ENCODE measurements around the gene MRGPRG. TPM values are rescaled to one million over a fixed set of nuclear protein-coding genes. Genes with fewer than 3 reads are reported as not detected.

MRGPRG gene
- total RNA-seq, 1 experiment from 2014 or later: not detected

DNA sequence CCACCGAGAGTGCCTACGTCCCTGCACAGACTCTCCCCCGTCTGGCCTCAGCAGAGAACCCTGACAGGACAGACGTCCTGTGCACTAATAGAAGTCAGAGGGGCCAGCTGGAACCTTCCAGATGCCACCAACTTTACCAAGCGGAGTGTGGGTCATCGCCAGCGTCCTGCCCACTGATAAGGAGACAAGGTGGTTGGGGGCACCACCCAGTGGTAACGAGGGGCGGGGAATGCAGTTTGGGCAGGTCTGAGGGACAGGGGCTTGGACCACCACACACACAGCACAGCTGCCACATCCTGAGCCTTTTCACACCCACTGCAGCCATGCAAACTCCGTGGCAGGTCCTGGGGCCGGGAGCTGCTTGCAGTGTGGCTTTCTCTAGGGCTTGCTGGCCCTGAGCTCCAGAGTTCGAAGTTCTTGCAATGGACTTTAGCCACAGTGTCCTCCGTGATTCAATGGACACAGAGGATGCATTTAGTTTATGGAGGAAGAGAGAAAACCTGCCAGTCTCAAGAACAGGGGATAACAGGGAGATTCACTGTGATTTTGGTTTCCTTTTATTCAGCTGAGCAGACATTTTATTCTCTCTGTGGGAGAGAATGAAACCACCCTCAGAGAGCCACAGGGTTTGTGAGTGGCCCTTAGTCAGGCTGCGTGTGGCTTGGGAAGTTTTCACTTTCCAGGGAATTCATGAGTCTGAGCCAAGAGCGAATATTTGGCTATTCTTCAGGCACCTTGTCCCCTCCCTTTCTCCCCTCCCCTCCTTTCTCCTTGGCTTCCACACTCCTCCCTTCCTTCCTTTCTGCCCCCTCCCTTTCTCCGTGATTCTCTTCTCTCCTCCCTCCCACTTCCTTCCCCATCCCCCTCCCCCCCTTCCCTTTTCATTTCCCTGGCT is 13.1 kb downstream of the MRGPRG start:
- H3K4me3 Mint-ChIP-seq (ENCODE audit: low read depth, unreplicated experiment): no peak overlapping the region
- no peaks in the 10 kb centered on the region for H3K9me3 Mint-ChIP-seq (ENCODE audit: low read depth, unreplicated experiment)
- H3K4me1 Mint-ChIP-seq (ENCODE audit: low read depth, unreplicated experiment): no peaks in the 10 kb centered on the region
- intact Hi-C loops (cut with micrococcal nuclease; ENCODE audit: unreplicated experiment): no loop called here
- DNase-seq: no peak
- CTCF ChIA-PET: no interaction called here
- TF ChIP-seq, protein P1, sequence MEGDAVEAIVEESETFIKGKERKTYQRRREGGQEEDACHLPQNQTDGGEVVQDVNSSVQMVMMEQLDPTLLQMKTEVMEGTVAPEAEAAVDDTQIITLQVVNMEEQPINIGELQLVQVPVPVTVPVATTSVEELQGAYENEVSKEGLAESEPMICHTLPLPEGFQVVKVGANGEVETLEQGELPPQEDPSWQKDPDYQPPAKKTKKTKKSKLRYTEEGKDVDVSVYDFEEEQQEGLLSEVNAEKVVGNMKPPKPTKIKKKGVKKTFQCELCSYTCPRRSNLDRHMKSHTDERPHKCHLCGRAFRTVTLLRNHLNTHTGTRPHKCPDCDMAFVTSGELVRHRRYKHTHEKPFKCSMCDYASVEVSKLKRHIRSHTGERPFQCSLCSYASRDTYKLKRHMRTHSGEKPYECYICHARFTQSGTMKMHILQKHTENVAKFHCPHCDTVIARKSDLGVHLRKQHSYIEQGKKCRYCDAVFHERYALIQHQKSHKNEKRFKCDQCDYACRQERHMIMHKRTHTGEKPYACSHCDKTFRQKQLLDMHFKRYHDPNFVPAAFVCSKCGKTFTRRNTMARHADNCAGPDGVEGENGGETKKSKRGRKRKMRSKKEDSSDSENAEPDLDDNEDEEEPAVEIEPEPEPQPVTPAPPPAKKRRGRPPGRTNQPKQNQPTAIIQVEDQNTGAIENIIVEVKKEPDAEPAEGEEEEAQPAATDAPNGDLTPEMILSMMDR (IDR thresholded peaks at IDR 0.05; ENCODE audit: unreplicated experiment): no peak
- no peak overlapping the region for H3K27ac Mint-ChIP-seq (ENCODE audit: unreplicated experiment)
- peaks cover 40% of the 10 kb centered on the region for H3K27me3 Mint-ChIP-seq (ENCODE audit: unreplicated experiment)
- no peaks in the 10 kb centered on the region for H3K36me3 Mint-ChIP-seq (ENCODE audit: insufficient read depth, unreplicated experiment)
- BruUV-seq (replicated peaks): no TSS peak

DNA sequence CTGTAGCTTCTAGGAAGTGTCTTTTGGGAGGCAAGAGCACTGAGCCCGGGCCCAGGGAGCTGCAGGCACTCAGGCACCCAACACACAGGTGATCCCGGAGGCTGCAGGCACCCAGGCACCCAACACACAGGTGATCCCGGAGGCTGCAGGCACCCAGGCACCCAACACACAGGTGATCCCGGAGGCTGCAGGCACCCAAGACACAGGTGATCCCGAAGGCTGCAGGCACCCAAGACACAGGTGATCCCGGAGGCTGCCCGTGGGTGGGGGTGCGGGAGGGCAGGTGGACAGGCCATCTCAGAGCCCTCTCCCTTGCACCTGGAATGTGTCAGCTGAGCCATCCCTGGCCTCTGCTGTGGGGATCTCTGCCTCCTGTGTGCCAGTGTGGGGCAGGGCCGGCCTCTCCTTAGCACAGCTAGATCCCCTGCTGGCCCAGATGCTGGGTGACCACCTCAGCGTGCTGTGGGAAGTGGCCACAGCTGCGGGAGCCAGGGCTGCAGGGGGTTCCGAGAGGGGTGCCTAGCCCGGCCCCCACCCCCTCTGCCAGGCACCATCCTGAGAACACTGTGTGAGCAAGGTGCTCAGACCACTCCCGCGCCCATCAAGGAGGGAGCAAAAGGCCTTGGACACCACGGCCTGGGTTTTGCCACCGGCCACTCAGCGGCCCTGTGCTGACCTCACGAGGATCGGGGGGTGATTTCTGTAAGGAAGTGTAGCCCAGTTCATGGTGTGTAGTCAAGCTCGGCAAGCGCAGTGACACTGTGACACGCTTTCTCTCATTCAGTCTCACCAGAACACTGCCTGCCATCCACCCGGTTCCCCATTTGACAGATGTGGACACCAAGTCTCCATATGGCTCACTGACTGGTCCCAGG is 14.2 kb downstream of the MRGPRG start:
- Mint-ChIP-seq H3K36me3 (ENCODE audit: insufficient read depth, unreplicated experiment) (no peaks in the 10 kb centered on the region), H3K4me3 (ENCODE audit: low read depth, unreplicated experiment) (no peak overlapping the region), H3K27ac (ENCODE audit: unreplicated experiment) (no peak overlapping the region), H3K9me3 (ENCODE audit: low read depth, unreplicated experiment) (no peaks in the 10 kb centered on the region), H3K4me1 (ENCODE audit: low read depth, unreplicated experiment) (no peaks in the 10 kb centered on the region), H3K27me3 (ENCODE audit: unreplicated experiment) (peaks cover 48% of the 10 kb centered on the region)
- CTCF ChIA-PET: interaction anchor here (0.8 to 1.2 kb wide), 3 partner anchors 9 to 74 kb away, joined by 3 read pairs; no protein-coding TSS in a partner anchor
- no peak for DNase-seq
- TF ChIP-seq, protein P1 (IDR thresholded peaks at IDR 0.05; ENCODE audit: unreplicated experiment): no peak
- intact Hi-C loops (cut with micrococcal nuclease; ENCODE audit: unreplicated experiment): no loop called here
- no TSS peak for BruUV-seq (replicated peaks)

DNA sequence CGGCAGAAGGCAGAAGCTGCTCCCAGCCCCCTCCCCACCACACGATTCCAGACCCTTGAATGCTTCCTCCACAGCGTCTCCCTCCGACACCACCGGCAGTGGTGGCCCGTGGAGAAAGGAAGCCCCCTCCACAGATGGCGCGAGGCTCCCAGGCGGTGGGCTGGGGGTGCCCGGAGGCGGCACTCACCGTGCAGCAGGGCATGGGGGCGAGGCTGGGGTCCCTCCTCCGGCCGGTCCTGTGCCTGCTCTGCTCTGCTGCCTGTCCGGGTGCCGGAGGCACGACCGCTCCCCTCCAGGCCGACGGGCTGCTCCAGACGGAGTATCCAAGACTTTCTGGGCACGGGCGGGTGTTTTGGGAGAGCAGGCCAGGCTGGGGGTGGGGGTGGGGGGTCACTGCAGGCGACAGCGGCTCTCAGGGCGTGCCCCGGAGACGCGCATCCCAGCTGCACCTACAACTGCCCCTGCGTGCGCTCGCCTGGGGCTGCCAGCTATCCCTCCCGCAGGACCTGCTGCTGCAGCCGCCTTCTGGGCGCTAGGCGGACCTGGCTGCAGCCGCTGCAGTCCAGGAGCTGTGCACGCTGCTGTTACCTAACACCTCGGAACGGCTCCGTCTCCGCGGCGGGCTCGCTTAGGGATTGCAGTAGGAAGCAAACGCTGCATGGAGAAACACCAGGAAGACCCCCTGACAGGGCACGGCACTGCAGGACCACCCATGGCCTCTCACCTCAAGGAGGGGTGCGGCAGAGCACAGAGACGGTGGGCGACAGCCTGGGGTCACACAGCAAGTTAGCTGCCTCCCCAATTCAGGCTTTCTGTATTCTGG is 15.2 kb downstream of the MRGPRG start:
- CTCF ChIA-PET: interaction anchor here (0.8 to 1.2 kb wide), 3 partner anchors 8 to 73 kb away, joined by 3 read pairs; no protein-coding TSS in a partner anchor
- Mint-ChIP-seq H3K4me3 (ENCODE audit: low read depth, unreplicated experiment) (no peak overlapping the region), H3K27me3 (ENCODE audit: unreplicated experiment) (peaks cover 53% of the 10 kb centered on the region), H3K27ac (ENCODE audit: unreplicated experiment) (no peak overlapping the region), H3K36me3 (ENCODE audit: insufficient read depth, unreplicated experiment) (no peaks in the 10 kb centered on the region), H3K4me1 (ENCODE audit: low read depth, unreplicated experiment) (no peaks in the 10 kb centered on the region), H3K9me3 (ENCODE audit: low read depth, unreplicated experiment) (no peaks in the 10 kb centered on the region)
- intact Hi-C loops (cut with micrococcal nuclease; ENCODE audit: unreplicated experiment): no loop called here
- DNase-seq: peak; percentile 24
- BruUV-seq (replicated peaks): no TSS peak
- TF ChIP-seq, protein P1 (IDR thresholded peaks at IDR 0.05; ENCODE audit: unreplicated experiment): no peak

DNA sequence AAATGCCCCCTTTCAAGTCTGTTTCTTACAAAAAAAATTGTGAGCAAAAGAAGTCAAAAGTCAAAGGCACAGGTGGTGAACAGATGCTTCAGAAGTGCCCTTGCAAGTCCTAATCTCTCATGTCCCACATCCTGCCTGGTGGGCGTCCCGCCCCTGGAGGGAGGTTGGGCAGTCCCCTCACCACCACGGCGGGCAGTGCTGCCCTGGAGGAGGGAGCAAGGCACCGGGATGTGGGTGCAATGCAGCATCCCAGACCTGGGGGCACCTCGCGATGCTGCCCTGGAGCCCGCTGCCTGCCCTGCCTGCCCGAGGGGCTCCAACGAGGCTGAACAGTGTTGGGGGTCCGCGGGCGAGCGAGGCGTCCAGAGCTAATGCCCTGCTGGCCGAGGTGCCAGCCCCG is 15.9 kb downstream of the MRGPRG start:
- Mint-ChIP-seq H3K4me3 (ENCODE audit: low read depth, unreplicated experiment) (no peak overlapping the region), H3K27me3 (ENCODE audit: unreplicated experiment) (peaks cover 60% of the 10 kb centered on the region), H3K4me1 (ENCODE audit: low read depth, unreplicated experiment) (no peaks in the 10 kb centered on the region), H3K9me3 (ENCODE audit: low read depth, unreplicated experiment) (no peaks in the 10 kb centered on the region), H3K27ac (ENCODE audit: unreplicated experiment) (no peak overlapping the region), H3K36me3 (ENCODE audit: insufficient read depth, unreplicated experiment) (no peaks in the 10 kb centered on the region)
- CTCF ChIA-PET: no interaction called here
- intact Hi-C loops (cut with micrococcal nuclease; ENCODE audit: unreplicated experiment): no loop called here
- TF ChIP-seq, protein P1 (IDR thresholded peaks at IDR 0.05; ENCODE audit: unreplicated experiment): no peak
- BruUV-seq (replicated peaks): no TSS peak
- no peak for DNase-seq

Data from Calu3 (cell line).